ENCODE measurements around the gene CATSPER1. TPM values are rescaled to one million over a fixed set of nuclear protein-coding genes. Genes with fewer than 3 reads are reported as not detected.
"Not testable (repeated sequence)": the region's sequence is repeated elsewhere in the genome, so short reads cannot be mapped to it uniquely, and the experiment has no call there.

CATSPER1 gene
- total RNA-seq, 1 experiment from 2014 or later: 4.2 TPM

DNA sequence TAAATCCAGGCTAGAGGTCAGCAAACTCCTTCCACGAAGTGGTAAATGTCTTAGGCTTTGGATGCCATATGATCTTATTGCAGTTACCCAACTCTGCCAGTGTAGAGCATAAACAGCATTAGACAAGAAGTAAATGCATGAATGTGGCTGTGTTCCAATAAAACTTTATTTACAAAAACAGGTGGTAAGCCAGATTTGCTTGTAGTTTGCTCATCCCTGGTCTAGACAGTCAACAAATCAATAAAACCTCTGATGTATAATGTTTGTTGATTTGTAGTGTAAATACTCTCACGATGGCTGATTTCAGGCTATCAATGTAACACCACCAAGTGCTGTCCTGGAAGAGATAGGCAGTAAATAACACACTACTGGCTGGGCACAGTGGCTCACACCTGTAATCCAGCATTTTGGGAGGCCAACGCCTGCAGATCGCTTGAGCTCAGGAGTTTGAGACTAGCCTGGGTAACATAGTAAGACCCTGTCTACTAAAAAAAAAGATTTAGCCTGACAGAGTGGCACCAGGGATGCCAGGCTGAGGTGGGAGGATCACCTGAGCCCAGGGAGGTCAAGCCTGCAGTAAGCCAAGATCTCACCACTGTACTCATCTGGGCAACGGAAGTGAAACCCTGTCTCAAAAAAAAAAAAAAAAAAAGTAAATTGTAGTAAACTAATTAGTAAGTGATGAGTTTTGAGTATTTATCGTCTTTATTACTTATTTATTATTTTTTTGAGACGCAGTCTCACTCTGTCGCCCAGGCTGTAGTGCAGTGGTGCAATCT lies 6.9 kb upstream of the CATSPER1 start:
- BruUV-seq (replicated peaks): no TSS peak
- H3K27me3 ChIP-seq (ENCODE audit: insufficient read depth, low read depth): no peaks in the 10 kb centered on the region
- no peaks in the 10 kb centered on the region for H3K9me2 ChIP-seq (ENCODE audit: insufficient read depth)
- H3K9me3 ChIP-seq (ENCODE audit: insufficient read depth, low read depth): no peaks in the 10 kb centered on the region
- no peak overlapping the region for H3K4me2 ChIP-seq
- H4K20me1 ChIP-seq (ENCODE audit: insufficient read depth): no peaks in the 10 kb centered on the region
- H3F3A ChIP-seq (ENCODE audit: insufficient read depth, low read depth): peaks cover 15% of the 10 kb centered on the region; the same call in 1 of the 2 replicates
- no peak overlapping the region for H3K27ac ChIP-seq
- H3K4me1 ChIP-seq (replicated peaks; ENCODE audit: insufficient read depth): no peaks in the 10 kb centered on the region
- H3K4me3 ChIP-seq: no peak overlapping the region
- no peak for DNase-seq
- H3K79me2 ChIP-seq (ENCODE audit: low read depth): no peaks in the 10 kb centered on the region
- intact Hi-C loops (cut with micrococcal nuclease; ENCODE audit: unreplicated experiment): no loop called here
- POLR2A ChIA-PET (ENCODE audit: unreplicated experiment): no interaction called here
- H2AFZ ChIP-seq: no peak overlapping the region
- TF ChIP-seq CTCF (conservative IDR thresholded peaks at IDR 0.05) (no peak), EZH2 (IDR thresholded peaks at IDR 0.05; ENCODE audit: low read depth) (no peak)
- H3K36me3 ChIP-seq (ENCODE audit: low read depth): no peaks in the 10 kb centered on the region
- CTCF ChIA-PET: interaction anchor here (0.7 kb wide), 1 partner anchor 100 kb away, joined by 3 read pairs; no protein-coding TSS in a partner anchor

GRCh38 chr11:66023186-66023440 lies 3.2 kb downstream of the CATSPER1 start:
- intact Hi-C loops (cut with micrococcal nuclease; ENCODE audit: unreplicated experiment); BruUV-seq (replicated peaks): not testable (repeated sequence)

DNA sequence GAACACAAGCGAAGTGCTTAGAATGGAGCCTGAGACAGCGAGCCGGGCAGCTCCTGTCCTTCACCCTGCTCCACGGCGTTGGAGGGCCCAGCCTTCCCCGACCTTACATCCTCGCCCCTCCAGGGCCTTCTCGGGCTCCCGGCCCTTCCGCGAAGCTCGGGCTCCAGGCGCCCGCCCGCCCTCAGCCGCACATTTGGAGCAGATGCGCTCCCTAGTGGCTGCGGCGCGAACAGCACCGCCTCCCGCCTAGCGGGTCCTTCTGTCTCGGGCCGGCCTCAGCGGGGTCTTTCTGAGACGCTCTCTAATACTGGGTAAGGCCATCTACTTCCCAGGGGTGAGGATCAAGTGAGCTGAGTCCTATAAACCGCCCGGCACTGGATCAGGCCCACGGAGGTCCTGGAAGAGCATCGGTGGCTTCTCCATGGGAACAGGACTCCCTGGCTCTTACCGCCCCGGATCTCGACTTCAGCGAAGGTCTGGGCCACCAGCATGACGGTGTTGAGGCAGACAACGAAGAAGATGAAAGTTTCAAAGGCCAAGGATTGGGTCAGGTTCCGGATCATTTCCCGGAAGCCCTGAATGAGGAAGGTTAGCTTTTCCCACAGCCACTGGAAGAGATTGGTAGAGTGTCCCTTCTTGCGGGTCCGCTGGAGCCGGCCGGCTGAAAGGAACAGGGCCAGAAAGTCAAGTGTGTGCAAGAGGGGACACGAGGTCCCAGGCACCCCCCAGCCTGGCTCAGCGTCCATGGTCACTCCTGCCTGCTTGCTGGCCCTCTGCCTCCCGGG lies 3.7 kb downstream of the CATSPER1 start:
- Histone ChIP-seq H3K79me2 (ENCODE audit: low read depth) (no peaks in the 10 kb centered on the region), H3K9me2 (ENCODE audit: insufficient read depth) (no peaks in the 10 kb centered on the region), H2AFZ (0 out of 2 replicates have a peak overlapping the region, but pooled peaks have one; percentile 25), H3K27ac (no peak overlapping the region), H3K9me3 (ENCODE audit: insufficient read depth, low read depth) (no peaks in the 10 kb centered on the region), H3K36me3 (ENCODE audit: low read depth) (no peaks in the 10 kb centered on the region), H3F3A (ENCODE audit: insufficient read depth, low read depth) (no peaks in the 10 kb centered on the region), H3K27me3 (ENCODE audit: insufficient read depth, low read depth) (no peaks in the 10 kb centered on the region), H3K4me1 (replicated peaks; ENCODE audit: insufficient read depth) (peaks cover 20% of the 10 kb centered on the region), H3K4me2 (peak overlapping the region; percentile 77), H3K4me3 (peak overlapping the region; percentile 21; the same call in 1 of the 2 replicates), H4K20me1 (ENCODE audit: insufficient read depth) (no peaks in the 10 kb centered on the region)
- no TSS peak for BruUV-seq (replicated peaks)
- ChIA-PET CTCF (interaction anchor here (0.5 to 1.6 kb wide), 16 partner anchors 8 to 253 kb away, joined by 3 to 19 read pairs (median 4); partner anchors contain the start of genes BANF1, CCDC85B, EIF1AD and FIBP), POLR2A (ENCODE audit: unreplicated experiment) (interaction anchor here (0.5 to 0.7 kb wide), 2 partner anchors 30 to 145 kb away, joined by 6 to 15 read pairs; no protein-coding TSS in a partner anchor)
- intact Hi-C loops (cut with micrococcal nuclease; ENCODE audit: unreplicated experiment): loop anchor here (1.0 kb wide), 2 partner anchors 20 to 33 kb away; partner anchors contain the start of genes BANF1 and EIF1AD
- peak; percentile 49 to 83 for DNase-seq
- TF ChIP-seq CTCF (conservative IDR thresholded peaks at IDR 0.05) (peak; percentile 99), EZH2 (IDR thresholded peaks at IDR 0.05; ENCODE audit: low read depth) (no peak)

More at GRCh38 chr11:66023186-66023440, 3.2 kb downstream of the CATSPER1 start:
- H3K79me2 ChIP-seq (ENCODE audit: low read depth); DNase-seq; H3K36me3 ChIP-seq (ENCODE audit: low read depth); H3K4me2 ChIP-seq; H3K27me3 ChIP-seq (ENCODE audit: insufficient read depth, low read depth); H3K4me3 ChIP-seq; H3K9me2 ChIP-seq (ENCODE audit: insufficient read depth); H3F3A ChIP-seq (ENCODE audit: insufficient read depth, low read depth); H3K27ac ChIP-seq; POLR2A ChIA-PET (ENCODE audit: unreplicated experiment); H3K9me3 ChIP-seq (ENCODE audit: insufficient read depth, low read depth); H4K20me1 ChIP-seq (ENCODE audit: insufficient read depth): not testable (repeated sequence)
- Histone ChIP-seq H2AFZ (0 out of 2 replicates have a peak overlapping the region, but pooled peaks have one; percentile 25), H3K4me1 (replicated peaks; ENCODE audit: insufficient read depth) (peaks cover 20% of the 10 kb centered on the region)
- CTCF ChIA-PET: interaction anchor here (0.5 to 1.6 kb wide), 4 partner anchors 21 to 35 kb away, joined by 3 to 6 read pairs (median 4); partner anchors contain the start of genes BANF1 and EIF1AD
